Neutrophil (primary cell): ENCODE measurements around the gene LRRC74B.

Experiments
- H3K27ac ChIP-seq: fragments of 200-600 bp; sonication (generic); 2 replicates; pipeline ENCODE4 v1.5.1; 2016; ENCODE audit warnings: mild to moderate bottlenecking, moderate library complexity
- H3K27me3 ChIP-seq: fragments of 200-600 bp; sonication (generic); 2 replicates; pipeline ENCODE4 v1.6.0; 2016; ENCODE audit warnings: mild to moderate bottlenecking
- H3K36me3 ChIP-seq: fragments of 200-600 bp; sonication (generic); 2 replicates; pipeline ENCODE4 v1.5.1; 2017
- H3K4me1 ChIP-seq, 2 experiments: fragments of 200-600 bp in 1 of 2; sonication (generic) in 1 of 2; 1 replicate in 1 of 2; 2 replicates in 1 of 2; pipeline versions ENCODE4 v1.5.1 to v1.6.1; 2013 to 2016; ENCODE audit warnings: low read depth in 1 of 2, low read length in 1 of 2, mild to moderate bottlenecking in 1 of 2, moderate library complexity in 1 of 2; ENCODE audit not compliant: control insufficient read depth in 1 of 2, insufficient read depth in 1 of 2
- H3K4me3 ChIP-seq, 2 experiments: fragments of 200-600 bp in 1 of 2; sonication (generic) in 1 of 2; 1 replicate in 1 of 2; 2 replicates in 1 of 2; pipeline ENCODE4 v1.5.1; 2013 to 2016; ENCODE audit warnings: low read depth in 1 of 2, low read length in 1 of 2, mild to moderate bottlenecking in 1 of 2, moderate library complexity in 1 of 2
- H3K9me3 ChIP-seq: fragments of 200-600 bp; sonication (generic); 2 replicates; pipeline ENCODE4 v1.5.1; 2016
- CTCF ChIP-seq: fragments of 200-600 bp; sonication (generic); IDR thresholded peaks from 2 replicates; pipeline ENCODE4 v1.5.1; 2016; ENCODE audit warnings: antibody characterized with exemption

LRRC74B gene

DNA sequence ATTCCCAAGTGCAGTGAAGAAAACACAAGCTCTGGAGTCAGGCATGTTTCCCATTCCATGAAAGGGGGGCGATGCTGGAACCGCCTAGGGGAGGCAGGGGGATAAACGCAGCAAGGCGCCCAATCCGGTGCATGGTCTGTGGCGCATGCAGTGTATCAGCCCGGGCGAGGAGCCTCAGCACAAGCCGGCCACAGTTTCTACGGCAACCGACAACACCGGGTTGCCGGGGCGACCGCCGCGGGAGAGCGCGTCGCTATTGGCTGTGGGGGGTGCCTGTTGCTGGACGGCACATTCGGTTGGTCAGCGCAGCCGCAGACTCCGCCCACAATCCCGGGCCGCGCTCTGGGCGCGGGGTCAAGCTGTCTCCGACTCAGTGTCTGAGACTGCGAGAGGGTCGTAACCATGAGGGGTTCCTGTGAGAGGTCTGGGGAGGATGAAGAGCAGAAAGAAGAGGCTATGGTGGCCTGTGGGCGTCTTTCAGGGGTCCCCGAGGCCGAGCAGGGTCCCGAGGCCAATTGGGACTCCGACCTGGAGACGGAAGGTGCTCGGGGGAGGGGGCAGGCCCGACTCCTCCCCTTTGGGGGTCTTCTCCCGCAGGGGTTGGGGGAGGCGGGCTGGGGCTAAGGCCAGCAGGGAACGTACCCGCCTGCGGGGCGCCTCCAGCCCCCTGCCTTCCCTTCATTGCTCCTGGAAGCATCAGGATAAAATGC, at the start of gene LRRC74B:
Gene LRRC74B (plus strand): TSS at position 362 of the 710 bp plus-strand sequence. CDS start 41 bp downstream, at position 403.
- H3K9me3 ChIP-seq = no peaks in the 10 kb centered on the region
- no peak within 1 kb of the TSS for H3K27ac ChIP-seq
- no peak for TF ChIP-seq CTCF
- no peak within 1 kb of the TSS for H3K4me3 ChIP-seq
- H3K4me1 ChIP-seq = peaks cover 0 to 4% of the 10 kb centered on the region in 2 experiments
- H3K27me3 ChIP-seq = peaks cover 59% of the 10 kb centered on the region
- H3K36me3 ChIP-seq = no peaks in the 10 kb centered on the region

DNA sequence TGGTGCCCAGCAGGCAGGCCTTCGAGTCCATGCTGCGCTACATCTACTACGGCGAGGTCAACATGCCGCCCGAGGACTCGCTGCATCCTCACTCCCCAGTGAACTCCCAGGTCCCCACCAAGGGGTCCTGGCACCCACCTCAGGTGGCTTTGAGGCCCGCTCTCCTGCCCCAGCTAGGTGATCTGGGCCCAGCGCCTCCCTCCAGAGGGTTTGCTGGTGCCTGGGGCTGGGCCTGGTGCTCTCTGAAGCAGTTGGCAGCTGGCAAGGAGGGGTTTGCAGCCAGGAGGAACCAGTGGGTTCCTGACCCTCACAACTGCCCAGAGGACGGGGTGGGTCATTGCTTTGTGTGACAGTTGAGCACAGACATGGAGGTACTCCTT, 49.7 kb upstream of the LRRC74B start:
- H3K27ac ChIP-seq = no peak overlapping the region
- H3K27me3 ChIP-seq = no peaks in the 10 kb centered on the region
- no peak for TF ChIP-seq CTCF
- no peaks in the 10 kb centered on the region for H3K9me3 ChIP-seq
- peaks cover 69% of the 10 kb centered on the region for H3K36me3 ChIP-seq
- no peak overlapping the region for H3K4me3 ChIP-seq
- H3K4me1 ChIP-seq = peaks cover 7 to 10% of the 10 kb centered on the region in 2 experiments

GRCh38 chr22:20996598-20997535, 48.9 kb upstream of the LRRC74B start:
- no peaks in the 10 kb centered on the region for H3K27me3 ChIP-seq
- no peaks in the 10 kb centered on the region for H3K9me3 ChIP-seq
- H3K4me3 ChIP-seq = no peak overlapping the region
- H3K36me3 ChIP-seq = peaks cover 60% of the 10 kb centered on the region
- TF ChIP-seq CTCF = no peak
- H3K4me1 ChIP-seq = peaks cover 14 to 16% of the 10 kb centered on the region in 2 experiments
- H3K27ac ChIP-seq = no peak overlapping the region

DNA sequence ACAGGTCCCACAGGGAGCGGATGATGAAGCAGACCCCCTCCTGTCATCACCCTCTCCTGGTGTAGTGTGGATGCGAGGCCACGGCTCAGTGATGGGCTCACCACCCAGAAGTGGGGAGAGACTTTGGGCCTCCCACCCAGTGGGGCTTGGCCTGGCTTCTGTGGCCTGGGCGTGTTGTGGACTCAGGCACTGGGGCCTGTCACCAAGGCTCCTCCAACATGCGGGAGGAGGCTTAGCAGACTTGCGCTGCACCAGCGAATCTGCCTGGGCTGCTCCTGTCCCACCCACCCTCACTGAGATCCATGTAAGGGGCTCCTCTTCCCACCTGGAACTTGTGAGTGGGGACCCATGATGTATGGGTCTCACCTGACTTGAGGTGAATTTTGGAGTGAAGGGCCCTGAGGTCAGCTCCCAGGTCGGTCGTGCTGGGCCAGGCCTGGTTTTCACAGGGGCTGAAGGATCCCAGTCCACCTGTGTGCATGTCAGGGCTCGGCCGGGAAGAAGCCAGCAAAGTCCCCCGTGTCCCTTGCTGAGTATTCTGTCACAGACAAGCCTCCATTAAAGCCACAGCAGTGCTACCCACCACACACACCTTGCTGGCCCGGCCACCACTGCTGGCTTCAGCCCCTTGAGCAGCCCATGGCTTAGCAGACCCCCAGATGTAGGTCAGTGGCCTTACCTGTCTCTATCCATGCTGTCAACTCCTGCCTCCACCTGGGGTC, 48.0 kb upstream of the LRRC74B start:
- Histone ChIP-seq H3K9me3 (no peaks in the 10 kb centered on the region), H3K36me3 (peaks cover 52% of the 10 kb centered on the region), H3K27me3 (no peaks in the 10 kb centered on the region), H3K27ac (no peak overlapping the region), H3K4me3 (no peak overlapping the region), H3K4me1 (peaks cover 16 to 20% of the 10 kb centered on the region in 2 experiments)
- no peak for TF ChIP-seq CTCF
